Transverse colon (tissue), 3 donors: ENCODE data around the gene NAALADL2.

Experiments
- EP300 ChIP-seq: sonication (generic); formaldehyde crosslinking; IDR thresholded peaks from one replicate; pipeline ENCODE4 v1.6.1; 2017; ENCODE audit warnings: antibody characterized with exemption, low read depth
- POLR2A ChIP-seq: fragments of 450-650 bp; IDR thresholded peaks from one replicate; pipeline ENCODE4 v1.6.1; 2016; ENCODE audit warnings: antibody characterized with exemption, mild to moderate bottlenecking, moderate library complexity
- TF ChIP-seq, protein P1 (sequence below), 5 experiments: fragments of 200-600 bp in 3 of 5; fragments of 450-650 bp in 2 of 5; sonication (generic) in 3 of 5; IDR thresholded peaks; 1 replicate in 2 of 5; 2 replicates in 3 of 5; pipeline ENCODE4 v1.5.1; 2016 to 2017; ENCODE audit warnings: antibody characterized with exemption in 5 of 5, inconsistent platforms in 3 of 5, mild to moderate bottlenecking in 2 of 5, moderate library complexity in 1 of 5

- TF ChIP-seq EP300 (no peak), POLR2A (no peak)
- TF ChIP-seq, protein P1, sequence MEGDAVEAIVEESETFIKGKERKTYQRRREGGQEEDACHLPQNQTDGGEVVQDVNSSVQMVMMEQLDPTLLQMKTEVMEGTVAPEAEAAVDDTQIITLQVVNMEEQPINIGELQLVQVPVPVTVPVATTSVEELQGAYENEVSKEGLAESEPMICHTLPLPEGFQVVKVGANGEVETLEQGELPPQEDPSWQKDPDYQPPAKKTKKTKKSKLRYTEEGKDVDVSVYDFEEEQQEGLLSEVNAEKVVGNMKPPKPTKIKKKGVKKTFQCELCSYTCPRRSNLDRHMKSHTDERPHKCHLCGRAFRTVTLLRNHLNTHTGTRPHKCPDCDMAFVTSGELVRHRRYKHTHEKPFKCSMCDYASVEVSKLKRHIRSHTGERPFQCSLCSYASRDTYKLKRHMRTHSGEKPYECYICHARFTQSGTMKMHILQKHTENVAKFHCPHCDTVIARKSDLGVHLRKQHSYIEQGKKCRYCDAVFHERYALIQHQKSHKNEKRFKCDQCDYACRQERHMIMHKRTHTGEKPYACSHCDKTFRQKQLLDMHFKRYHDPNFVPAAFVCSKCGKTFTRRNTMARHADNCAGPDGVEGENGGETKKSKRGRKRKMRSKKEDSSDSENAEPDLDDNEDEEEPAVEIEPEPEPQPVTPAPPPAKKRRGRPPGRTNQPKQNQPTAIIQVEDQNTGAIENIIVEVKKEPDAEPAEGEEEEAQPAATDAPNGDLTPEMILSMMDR (IDR thresholded peaks at IDR 0.05) = no peak
These were observed 270.0 kb downstream of the NAALADL2 start for GRCh38 chr3:175129126-175129525.
